Measurements from ENCODE around the gene TH.

Gene TH

GRCh38 chr11:2159536-2160413 lies 11.8 kb downstream of the TH start:
- DNase-seq (ENCODE audit: low spot score): no peak

DNA sequence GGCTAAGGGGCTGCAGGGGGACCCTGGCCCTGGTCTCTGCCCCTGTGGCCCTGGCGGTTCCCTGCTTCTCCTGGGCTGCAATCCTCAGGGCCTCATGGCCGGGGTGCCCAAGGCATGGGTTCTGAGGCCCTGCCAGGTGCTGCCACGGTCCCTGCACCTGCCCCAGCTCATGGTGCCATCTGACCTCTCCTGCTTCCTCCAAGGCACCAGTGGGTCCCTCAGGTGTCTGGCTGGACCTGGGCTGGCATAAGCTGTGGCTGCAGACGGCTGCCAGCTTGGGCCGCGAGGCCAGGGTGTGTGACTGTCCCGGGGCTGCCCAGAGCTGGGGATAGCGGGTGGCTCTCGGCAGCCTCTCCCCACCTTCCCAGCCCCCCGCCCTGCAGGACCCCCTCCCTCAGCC lies 12.6 kb downstream of the TH start:
- no peak for DNase-seq (ENCODE audit: low spot score)

DNA sequence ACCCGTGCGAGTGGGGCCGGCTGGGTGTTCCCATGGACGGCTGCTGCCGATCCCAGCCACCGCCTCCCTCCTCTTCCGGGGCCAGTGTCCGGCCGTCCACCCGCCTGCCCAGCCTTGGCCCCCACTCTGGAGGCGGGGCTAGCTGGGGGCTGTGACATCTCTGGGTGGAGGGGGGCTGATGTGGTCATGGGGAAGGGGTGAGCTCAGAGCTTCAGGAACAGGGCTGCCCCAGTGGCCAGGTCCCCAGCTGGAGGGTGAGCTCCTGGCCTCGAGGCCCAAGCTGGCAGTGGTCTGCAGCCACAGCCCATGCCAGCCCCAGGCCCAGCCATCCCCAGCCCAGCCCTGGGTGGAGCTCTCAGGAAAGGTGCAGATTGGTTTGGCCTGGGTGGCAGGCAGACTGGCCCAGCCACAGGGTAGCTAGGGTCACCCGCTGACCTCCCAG lies 13.3 kb downstream of the TH start:
- DNase-seq (ENCODE audit: low spot score): no peak

DNA sequence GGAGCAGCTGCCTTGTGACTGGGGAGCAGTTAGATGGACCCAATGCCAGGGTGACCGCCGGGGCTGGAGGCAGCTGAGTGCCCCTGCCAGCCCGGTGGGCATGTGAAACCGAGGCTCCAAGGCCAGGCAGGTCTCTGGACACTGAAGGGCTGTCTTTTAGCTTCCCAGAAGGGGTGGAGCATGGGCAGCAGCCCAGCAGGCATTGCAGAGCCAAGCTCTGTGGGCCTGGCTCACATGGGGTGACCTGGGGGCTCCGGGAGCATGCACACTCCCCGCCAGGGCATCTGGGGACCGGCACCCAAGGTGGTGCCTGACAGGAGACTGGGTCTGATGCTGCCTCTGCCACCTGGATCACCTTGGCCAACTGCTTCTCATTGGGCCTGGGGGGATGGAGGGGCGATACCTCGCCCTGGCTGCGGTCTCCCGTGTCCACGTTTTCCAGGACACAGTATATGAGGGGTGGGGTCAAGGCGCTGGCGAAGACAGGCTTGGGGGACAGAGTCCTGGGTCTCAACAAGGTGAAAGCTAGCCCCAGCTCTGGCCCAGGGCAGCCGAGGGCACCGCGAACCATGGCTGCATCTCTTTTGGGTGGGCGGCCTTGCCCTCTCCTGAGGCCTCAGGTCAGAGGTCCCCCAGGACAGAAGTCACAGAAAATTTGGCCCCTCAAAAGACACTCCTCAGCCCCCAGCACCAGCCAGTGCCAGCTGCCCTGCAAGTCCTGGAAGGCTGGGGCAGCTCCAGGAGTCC lies 14.1 kb downstream of the TH start:
- DNase-seq (ENCODE audit: low spot score): no peak

GRCh38 chr11:2156416-2157182 lies 15.0 kb downstream of the TH start:
- peak; percentile 58 for DNase-seq (ENCODE audit: low spot score)

- no peak for DNase-seq (ENCODE audit: low spot score)
Observed at GRCh38 chr11:2155511-2155910, 16.1 kb downstream of the TH start.

GRCh38 chr11:2154889-2155288 lies 16.7 kb downstream of the TH start:
- DNase-seq (ENCODE audit: low spot score): no peak

GRCh38 chr11:2154195-2154585 lies 17.4 kb downstream of the TH start:
- no peak for DNase-seq (ENCODE audit: low spot score)

DNA sequence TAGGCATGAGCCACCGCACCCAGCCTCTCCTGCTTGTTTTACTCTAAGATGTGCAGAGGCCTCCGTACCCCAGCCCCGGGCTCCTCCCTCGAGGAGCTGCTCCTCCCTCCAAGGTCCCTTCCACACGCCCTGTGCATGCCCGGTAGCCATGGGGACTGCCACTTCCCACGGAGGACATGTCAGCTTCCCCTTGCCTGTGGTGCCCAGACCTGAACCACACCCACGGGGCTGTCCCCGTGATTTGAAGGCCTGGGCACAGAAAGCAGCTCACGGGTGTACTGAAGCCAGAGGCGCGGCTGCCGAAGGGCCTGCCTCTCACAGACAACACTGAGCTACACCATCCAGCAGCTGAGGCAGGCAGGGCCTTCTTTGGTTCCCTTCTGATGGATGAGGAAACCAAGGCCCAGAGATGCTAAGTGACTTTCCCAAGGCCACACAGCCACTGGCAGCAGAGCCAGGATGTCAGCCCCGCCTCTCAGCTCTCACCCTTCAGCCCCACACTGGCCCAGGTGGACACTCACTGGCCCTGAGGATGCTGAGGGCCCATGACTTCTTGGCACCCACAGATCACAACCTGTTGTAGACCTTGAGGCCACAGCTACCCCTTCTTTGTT lies 17.9 kb downstream of the TH start:
- DNase-seq (ENCODE audit: low spot score): no peak

DNA sequence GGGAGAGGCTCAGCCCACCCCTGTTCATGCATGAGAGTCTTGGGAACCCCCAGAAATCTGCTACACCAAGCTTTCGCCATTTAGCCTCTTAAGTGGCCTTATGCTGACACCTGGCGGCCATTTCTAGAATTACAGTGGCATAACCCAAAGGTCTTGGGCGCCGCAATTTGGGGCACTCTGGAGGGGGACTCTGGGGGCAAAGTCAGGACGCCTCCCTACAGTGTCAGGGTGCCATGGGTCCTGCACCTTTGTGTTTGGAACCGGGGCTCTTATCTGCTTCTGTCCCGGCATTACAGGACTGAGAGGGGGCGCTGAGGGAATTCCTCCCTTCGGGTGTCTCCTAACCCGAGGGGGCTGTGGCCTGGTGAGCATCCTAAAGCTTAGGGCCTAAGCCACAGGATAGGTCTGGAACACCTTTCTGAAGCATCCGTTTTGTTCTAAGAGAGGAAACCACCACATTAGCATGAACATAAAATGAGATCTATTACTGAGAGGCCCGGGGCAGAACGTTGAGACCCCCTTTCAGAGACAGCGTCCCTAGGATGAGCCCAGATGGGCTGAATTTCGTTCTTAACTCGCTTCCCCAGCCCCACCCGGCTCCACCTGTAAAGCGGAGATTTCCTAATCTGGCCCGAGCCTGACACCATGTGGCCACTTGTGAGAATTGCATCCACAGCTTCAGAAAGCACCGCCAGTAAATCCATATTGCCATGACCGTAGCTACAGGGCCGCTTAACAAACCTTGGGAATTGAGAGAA lies 19.9 kb downstream of the TH start:
- DNase-seq (ENCODE audit: low spot score): peak; percentile 83

- peak; percentile 46 for DNase-seq (ENCODE audit: low spot score)
Observed at GRCh38 chr11:2149864-2150847, 21.5 kb downstream of the TH start.

- no peak for DNase-seq (ENCODE audit: low spot score)
Observed at GRCh38 chr11:2149460-2149859, 22.2 kb downstream of the TH start.

GRCh38 chr11:2148595-2148994 lies 23.0 kb downstream of the TH start:
- no peak for DNase-seq (ENCODE audit: low spot score)

GRCh38 chr11:2147391-2147790 lies 24.2 kb downstream of the TH start:
- no peak for DNase-seq (ENCODE audit: low spot score)

- no peak for DNase-seq (ENCODE audit: low spot score)
Observed at GRCh38 chr11:2146051-2146450, 25.6 kb downstream of the TH start.

GRCh38 chr11:2144544-2145248 lies 26.9 kb downstream of the TH start:
- DNase-seq (ENCODE audit: low spot score): no peak

- DNase-seq (ENCODE audit: low spot score): no peak
Observed at GRCh38 chr11:2143799-2144543, 27.6 kb downstream of the TH start.

GRCh38 chr11:2143477-2143798 lies 28.2 kb downstream of the TH start:
- DNase-seq (ENCODE audit: low spot score): no peak

GRCh38 chr11:2142762-2143202 lies 28.8 kb downstream of the TH start:
- no peak for DNase-seq (ENCODE audit: low spot score)
